ENCODE results near the gene OR51F1.
"Not testable (repeated sequence)": the region's sequence is repeated elsewhere in the genome, so short reads cannot be mapped to it uniquely, and the experiment has no call there.

Gene OR51F1

GRCh38 chr11:4769838-4770237, at the start of gene OR51F1:
TSS of gene OR51F1 (minus strand) at chr11:4769938. CDS start at chr11:4769938, 0 bp downstream.
- no peak for DNase-seq (ENCODE audit: low read depth)

GRCh38 chr11:4809246-4809645, 39.5 kb upstream of the OR51F1 start:
- no peak for DNase-seq (ENCODE audit: low read depth)

GRCh38 chr11:4808476-4808875, 38.7 kb upstream of the OR51F1 start:
- DNase-seq (ENCODE audit: low read depth), result no peak

- no peak for DNase-seq (ENCODE audit: low read depth)
Observed at GRCh38 chr11:4804280-4804679, 34.5 kb upstream of the OR51F1 start, which contains the start of gene OR52R1. TSS of gene OR52R1 (minus strand) at chr11:4804380. CDS start at chr11:4804380, 0 bp downstream.

GRCh38 chr11:4801316-4801715, 31.6 kb upstream of the OR51F1 start:
- not testable (repeated sequence) for DNase-seq (ENCODE audit: low read depth)

GRCh38 chr11:4798427-4799183, 28.9 kb upstream of the OR51F1 start:
- DNase-seq (ENCODE audit: low read depth), result no peak

- no peak for DNase-seq (ENCODE audit: low read depth)
Observed at GRCh38 chr11:4797206-4797605, 27.5 kb upstream of the OR51F1 start.

GRCh38 chr11:4782454-4782853, 12.7 kb upstream of the OR51F1 start:
- no peak for DNase-seq (ENCODE audit: low read depth)

- no peak for DNase-seq (ENCODE audit: low read depth)
Observed at GRCh38 chr11:4768094-4768493, 1.6 kb downstream of the OR51F1 start.

GRCh38 chr11:4766420-4767043, 3.2 kb downstream of the OR51F1 start:
- DNase-seq (ENCODE audit: low read depth), result no peak

- no peak for DNase-seq (ENCODE audit: low read depth)
Observed at GRCh38 chr11:4763096-4763495, 6.6 kb downstream of the OR51F1 start.

GRCh38 chr11:4751201-4751600, 18.5 kb downstream of the OR51F1 start:
- DNase-seq (ENCODE audit: low read depth), result no peak

GRCh38 chr11:4748438-4748837, 21.3 kb downstream of the OR51F1 start:
- peak; percentile 7 for DNase-seq (ENCODE audit: low read depth)

GRCh38 chr11:4740735-4741134, 29.0 kb downstream of the OR51F1 start:
- DNase-seq (ENCODE audit: low read depth), result no peak

- no peak for DNase-seq (ENCODE audit: low read depth)
Observed at GRCh38 chr11:4727171-4727570, 42.6 kb downstream of the OR51F1 start.

- DNase-seq (ENCODE audit: low read depth), result not testable (repeated sequence)
Observed at GRCh38 chr11:4722616-4723534, 46.9 kb downstream of the OR51F1 start.
